HG03196 (cell line): Measurements from ENCODE around the gene ZMYND15.
"Not testable (repeated sequence)": the region's sequence is repeated elsewhere in the genome, so short reads cannot be mapped to it uniquely, and the experiment has no call there.

Experiments
- ATAC-seq: cut with Tn5 transposase; IDR thresholded peaks from one replicate; pipeline ENCODE4 v1.9.1; 2021; ENCODE audit not compliant: unreplicated experiment

Gene ZMYND15

GRCh38 chr17:4739122-4740024 lies at the start of gene ZMYND15, which contains the start of gene CXCL16:
Gene ZMYND15 (plus strand): TSS chr17:4739833. CDS start chr17:4740549, 716 bp downstream.
Gene CXCL16 (minus strand): TSS chr17:4739928. CDS start chr17:4739339, 589 bp downstream.
- ATAC-seq, result no peak

GRCh38 chr17:4689872-4690271 lies 49.8 kb upstream of the ZMYND15 start:
- ATAC-seq, result not testable (repeated sequence)

- no peak for ATAC-seq
These were observed 48.9 kb upstream of the ZMYND15 start for GRCh38 chr17:4690745-4691144.

- ATAC-seq, result no peak
These were observed 47.9 kb upstream of the ZMYND15 start for GRCh38 chr17:4691686-4692085.

GRCh38 chr17:4693416-4693815 lies 46.2 kb upstream of the ZMYND15 start:
- ATAC-seq, result no peak

GRCh38 chr17:4696437-4696805 lies 43.2 kb upstream of the ZMYND15 start:
- no peak for ATAC-seq

GRCh38 chr17:4699401-4700056 lies 40.1 kb upstream of the ZMYND15 start:
- not testable (repeated sequence) for ATAC-seq

GRCh38 chr17:4701116-4701515 lies 38.5 kb upstream of the ZMYND15 start:
- ATAC-seq, result no peak

- ATAC-seq, result no peak
These were observed 36.3 kb upstream of the ZMYND15 start for GRCh38 chr17:4703330-4703691.

GRCh38 chr17:4704574-4704907 lies 35.1 kb upstream of the ZMYND15 start:
- ATAC-seq, result not testable (repeated sequence)

GRCh38 chr17:4704991-4705390 lies 34.6 kb upstream of the ZMYND15 start:
- ATAC-seq, result no peak

GRCh38 chr17:4706121-4706520 lies 33.5 kb upstream of the ZMYND15 start:
- ATAC-seq, result no peak

- ATAC-seq, result no peak
These were observed 31.2 kb upstream of the ZMYND15 start for GRCh38 chr17:4708436-4708835.

GRCh38 chr17:4709794-4710692 lies 29.6 kb upstream of the ZMYND15 start, which contains the start of gene ARRB2:
Gene ARRB2 (plus strand): TSS chr17:4710632. CDS start chr17:4710722, 90 bp downstream.
- peak; percentile 75 for ATAC-seq

GRCh38 chr17:4710693-4711634 lies 28.7 kb upstream of the ZMYND15 start:
- ATAC-seq, result no peak

- ATAC-seq, result no peak
These were observed 27.9 kb upstream of the ZMYND15 start for GRCh38 chr17:4711661-4712181.

GRCh38 chr17:4712526-4712925 lies 27.1 kb upstream of the ZMYND15 start:
- ATAC-seq, result no peak

- ATAC-seq, result not testable (repeated sequence)
These were observed 25.1 kb upstream of the ZMYND15 start for GRCh38 chr17:4714340-4715062.

- ATAC-seq, result no peak
These were observed 24.4 kb upstream of the ZMYND15 start for GRCh38 chr17:4715063-4715744.
